Neural cell (in vitro differentiated cells): ENCODE results near the gene AGTPBP1.

ENCODE experiments used
- EP300 ChIP-seq: fragments of 450-650 bp; conservative IDR thresholded peaks from 2 replicates; pipeline ENCODE4 v1.6.1; 2014; ENCODE audit warnings: antibody characterized with exemption, mild to moderate bottlenecking, moderate library complexity; ENCODE audit not compliant: poor library complexity, severe bottlenecking
- EZH2 ChIP-seq: fragments of 200-600, 300-800 bp; shearing (Covaris generic), sonication (generic); IDR thresholded peaks from 2 replicates; pipeline ENCODE4 v1.6.1; 2014; ENCODE audit warnings: antibody characterized with exemption, low read length, borderline replicate concordance, mild to moderate bottlenecking; ENCODE audit not compliant: insufficient read depth, poor library complexity, severe bottlenecking
- POLR2AphosphoS5 ChIP-seq: IDR thresholded peaks from 2 replicates; pipeline ENCODE4 v1.6.1; 2012
- RAD21 ChIP-seq: fragments of 450-650 bp; conservative IDR thresholded peaks from 2 replicates; pipeline ENCODE4 v1.6.1; 2014; ENCODE audit warnings: antibody characterized with exemption, mild to moderate bottlenecking, moderate library complexity
- TF ChIP-seq, protein P1 (sequence below): fragments of 450-650 bp; IDR thresholded peaks from 2 replicates; pipeline ENCODE4 v1.5.1; 2014; ENCODE audit warnings: antibody characterized with exemption, mild to moderate bottlenecking, moderate library complexity; ENCODE audit not compliant: poor library complexity, severe bottlenecking
- TF ChIP-seq, protein P2 (sequence below): IDR thresholded peaks from 2 replicates; pipeline ENCODE4 v1.6.1; 2012; ENCODE audit warnings: borderline replicate concordance

DNA sequence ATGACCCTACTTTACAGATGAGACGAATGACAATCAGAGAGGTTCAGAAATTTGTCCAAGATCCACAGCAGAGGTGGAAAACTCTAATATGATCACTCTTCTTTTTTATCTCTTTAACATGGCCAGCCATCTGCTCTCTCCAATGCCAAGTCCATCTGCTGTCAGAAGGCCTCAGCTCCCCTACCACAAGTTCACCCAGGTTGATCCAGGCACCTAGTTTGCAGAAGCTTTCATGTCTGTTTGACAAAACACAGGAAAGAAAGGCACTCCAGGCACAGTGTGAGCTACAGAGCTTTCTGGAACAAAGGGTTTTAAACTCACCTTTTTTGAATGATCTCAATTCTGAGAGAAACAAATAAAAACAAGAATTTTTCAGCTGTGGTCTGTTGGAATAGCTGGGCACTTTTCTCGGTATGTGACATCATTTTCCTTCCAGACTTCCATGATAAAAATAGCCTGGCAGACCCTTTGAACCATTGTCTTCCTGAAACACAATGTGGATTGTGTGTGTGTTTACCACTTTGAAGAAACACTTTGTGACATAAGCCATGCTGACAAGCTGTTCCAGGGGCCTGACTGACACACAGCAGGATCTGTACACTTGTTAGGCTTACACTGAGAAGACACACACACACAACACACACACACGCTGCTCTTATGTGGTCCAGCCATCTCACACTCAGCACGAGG lies 214.3 kb downstream of the AGTPBP1 start:
- TF ChIP-seq, protein P1, sequence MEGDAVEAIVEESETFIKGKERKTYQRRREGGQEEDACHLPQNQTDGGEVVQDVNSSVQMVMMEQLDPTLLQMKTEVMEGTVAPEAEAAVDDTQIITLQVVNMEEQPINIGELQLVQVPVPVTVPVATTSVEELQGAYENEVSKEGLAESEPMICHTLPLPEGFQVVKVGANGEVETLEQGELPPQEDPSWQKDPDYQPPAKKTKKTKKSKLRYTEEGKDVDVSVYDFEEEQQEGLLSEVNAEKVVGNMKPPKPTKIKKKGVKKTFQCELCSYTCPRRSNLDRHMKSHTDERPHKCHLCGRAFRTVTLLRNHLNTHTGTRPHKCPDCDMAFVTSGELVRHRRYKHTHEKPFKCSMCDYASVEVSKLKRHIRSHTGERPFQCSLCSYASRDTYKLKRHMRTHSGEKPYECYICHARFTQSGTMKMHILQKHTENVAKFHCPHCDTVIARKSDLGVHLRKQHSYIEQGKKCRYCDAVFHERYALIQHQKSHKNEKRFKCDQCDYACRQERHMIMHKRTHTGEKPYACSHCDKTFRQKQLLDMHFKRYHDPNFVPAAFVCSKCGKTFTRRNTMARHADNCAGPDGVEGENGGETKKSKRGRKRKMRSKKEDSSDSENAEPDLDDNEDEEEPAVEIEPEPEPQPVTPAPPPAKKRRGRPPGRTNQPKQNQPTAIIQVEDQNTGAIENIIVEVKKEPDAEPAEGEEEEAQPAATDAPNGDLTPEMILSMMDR: no peak
- TF ChIP-seq RAD21 (no peak), EZH2 (no peak), EP300 (no peak), POLR2AphosphoS5 (peak; percentile 20)
- TF ChIP-seq, protein P2, sequence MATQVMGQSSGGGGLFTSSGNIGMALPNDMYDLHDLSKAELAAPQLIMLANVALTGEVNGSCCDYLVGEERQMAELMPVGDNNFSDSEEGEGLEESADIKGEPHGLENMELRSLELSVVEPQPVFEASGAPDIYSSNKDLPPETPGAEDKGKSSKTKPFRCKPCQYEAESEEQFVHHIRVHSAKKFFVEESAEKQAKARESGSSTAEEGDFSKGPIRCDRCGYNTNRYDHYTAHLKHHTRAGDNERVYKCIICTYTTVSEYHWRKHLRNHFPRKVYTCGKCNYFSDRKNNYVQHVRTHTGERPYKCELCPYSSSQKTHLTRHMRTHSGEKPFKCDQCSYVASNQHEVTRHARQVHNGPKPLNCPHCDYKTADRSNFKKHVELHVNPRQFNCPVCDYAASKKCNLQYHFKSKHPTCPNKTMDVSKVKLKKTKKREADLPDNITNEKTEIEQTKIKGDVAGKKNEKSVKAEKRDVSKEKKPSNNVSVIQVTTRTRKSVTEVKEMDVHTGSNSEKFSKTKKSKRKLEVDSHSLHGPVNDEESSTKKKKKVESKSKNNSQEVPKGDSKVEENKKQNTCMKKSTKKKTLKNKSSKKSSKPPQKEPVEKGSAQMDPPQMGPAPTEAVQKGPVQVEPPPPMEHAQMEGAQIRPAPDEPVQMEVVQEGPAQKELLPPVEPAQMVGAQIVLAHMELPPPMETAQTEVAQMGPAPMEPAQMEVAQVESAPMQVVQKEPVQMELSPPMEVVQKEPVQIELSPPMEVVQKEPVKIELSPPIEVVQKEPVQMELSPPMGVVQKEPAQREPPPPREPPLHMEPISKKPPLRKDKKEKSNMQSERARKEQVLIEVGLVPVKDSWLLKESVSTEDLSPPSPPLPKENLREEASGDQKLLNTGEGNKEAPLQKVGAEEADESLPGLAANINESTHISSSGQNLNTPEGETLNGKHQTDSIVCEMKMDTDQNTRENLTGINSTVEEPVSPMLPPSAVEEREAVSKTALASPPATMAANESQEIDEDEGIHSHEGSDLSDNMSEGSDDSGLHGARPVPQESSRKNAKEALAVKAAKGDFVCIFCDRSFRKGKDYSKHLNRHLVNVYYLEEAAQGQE: no peak
